Stimulated activated CD4-positive, alpha-beta T cell treated with anti-CD3 and anti-CD28 coated beads, Interleukin-1b, Interleukin-23, amount 100 ng/mL, for 1 hour (primary cell): ENCODE results near the gene POU2AF1.

ENCODE experiments used
- DNase-seq, 2 donors: peaks; one replicate each; pipeline ENCODE4 v3.0.0-alpha.2; 2020; ENCODE audit warnings: low read depth in 2 of 2

Gene POU2AF1

DNA sequence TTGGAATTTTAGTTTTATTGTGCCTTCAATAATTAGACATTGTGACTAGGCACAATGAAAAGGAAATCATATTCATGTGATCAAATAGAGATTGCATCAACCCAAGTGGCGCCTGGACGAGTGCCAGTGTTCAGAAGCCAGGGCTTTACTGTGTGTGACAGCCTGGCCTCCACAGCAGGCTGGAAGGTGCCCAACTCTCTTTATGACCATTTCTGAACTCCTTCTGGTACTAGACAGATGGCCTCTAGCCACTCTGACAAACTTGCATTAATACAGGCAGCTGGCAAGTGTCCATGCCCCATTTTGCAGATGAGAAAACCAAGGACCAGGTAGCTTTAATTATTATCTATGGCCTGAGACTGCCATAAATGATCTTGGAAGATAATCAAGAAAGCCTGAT, 8.3 kb upstream of the POU2AF1 start:
- no peak for DNase-seq

DNA sequence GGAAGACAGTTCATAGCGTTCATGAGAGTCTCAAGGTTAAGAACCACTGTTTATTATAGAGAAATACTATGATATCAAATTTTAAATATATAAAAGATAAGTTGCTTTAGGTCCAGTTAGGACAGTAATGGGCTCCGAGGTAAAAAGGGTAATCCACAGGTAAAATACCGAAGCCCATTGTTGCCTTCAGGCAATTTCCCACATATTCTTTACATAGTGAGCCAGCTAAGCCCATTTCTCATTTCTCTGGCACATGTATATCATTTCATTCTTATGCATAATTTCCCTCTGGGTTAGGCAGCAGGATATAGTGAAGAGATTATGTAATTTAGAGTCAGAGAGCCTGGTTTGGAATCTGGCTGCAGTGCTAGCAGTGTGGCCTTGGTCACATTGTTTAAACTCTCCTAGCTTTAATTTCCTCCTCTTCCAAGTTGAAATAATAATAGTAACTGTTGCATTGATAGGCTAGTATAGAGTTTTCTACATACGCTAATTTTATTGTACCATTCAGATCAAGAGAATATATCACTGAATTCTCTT, 7.6 kb upstream of the POU2AF1 start:
- DNase-seq, result no peak

DNA sequence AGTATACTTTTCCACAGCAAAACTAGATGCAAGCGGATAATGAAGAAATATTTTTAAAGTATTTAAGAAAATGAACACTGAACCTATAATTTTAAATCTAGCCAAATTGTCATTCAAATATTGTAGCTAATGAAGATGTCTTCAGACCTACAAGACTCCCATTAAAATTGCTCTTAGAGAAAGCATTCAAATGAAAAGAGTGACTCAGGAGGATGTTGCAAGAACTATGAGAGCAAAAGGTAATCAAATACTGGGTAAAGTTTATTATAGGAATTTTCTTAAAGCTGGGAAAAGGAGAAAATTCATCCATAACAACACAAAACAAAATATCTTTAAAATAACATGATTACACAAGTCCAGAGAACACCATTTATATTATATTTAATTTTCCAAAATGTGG, 5.4 kb upstream of the POU2AF1 start:
- no peak for DNase-seq

DNA sequence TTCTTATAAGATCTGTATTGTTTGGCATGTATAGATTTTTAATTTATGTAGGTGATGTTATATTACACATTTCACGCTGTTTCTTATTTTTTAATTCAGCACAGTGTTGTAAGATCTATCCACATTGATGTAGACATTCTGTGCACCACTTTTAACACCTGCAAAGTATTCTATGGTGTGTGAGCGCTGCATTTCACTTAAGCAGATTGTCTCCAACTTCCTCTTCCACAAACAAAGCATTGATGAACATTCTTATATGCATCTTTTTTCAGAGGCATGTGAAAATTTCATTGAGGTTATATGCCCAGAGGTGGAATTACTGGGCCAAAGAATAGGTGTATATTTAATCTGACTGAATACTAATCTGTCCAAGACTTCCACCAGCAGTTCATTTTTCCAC, 3.4 kb upstream of the POU2AF1 start:
- DNase-seq, result no peak

DNA sequence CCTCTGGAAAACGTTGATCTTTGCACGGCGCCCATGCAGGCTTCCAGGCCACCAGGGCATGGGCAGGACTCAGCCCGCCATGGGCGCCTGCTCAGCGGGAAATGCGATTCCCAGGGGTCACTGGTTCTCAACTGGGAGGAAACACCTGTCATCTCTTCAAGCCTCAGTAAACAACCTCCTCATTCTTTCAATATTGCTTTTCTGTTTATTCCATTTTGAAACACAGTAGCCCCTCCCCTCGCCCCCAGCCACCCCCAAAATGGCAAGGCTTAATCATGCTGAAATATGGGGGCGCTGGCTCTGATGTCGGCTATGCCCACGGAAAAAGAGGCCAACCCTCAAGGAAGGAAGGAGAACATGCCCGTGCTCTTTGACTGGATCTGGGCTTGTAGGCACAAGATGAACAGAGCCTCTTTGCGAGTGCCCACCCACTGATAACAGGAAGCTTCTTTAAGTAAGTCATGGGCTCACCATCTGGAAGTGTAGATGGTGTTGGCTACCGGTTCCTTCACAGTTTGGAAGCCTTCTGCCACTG, 594 bp upstream of the POU2AF1 start:
- DNase-seq, result no peak

DNA sequence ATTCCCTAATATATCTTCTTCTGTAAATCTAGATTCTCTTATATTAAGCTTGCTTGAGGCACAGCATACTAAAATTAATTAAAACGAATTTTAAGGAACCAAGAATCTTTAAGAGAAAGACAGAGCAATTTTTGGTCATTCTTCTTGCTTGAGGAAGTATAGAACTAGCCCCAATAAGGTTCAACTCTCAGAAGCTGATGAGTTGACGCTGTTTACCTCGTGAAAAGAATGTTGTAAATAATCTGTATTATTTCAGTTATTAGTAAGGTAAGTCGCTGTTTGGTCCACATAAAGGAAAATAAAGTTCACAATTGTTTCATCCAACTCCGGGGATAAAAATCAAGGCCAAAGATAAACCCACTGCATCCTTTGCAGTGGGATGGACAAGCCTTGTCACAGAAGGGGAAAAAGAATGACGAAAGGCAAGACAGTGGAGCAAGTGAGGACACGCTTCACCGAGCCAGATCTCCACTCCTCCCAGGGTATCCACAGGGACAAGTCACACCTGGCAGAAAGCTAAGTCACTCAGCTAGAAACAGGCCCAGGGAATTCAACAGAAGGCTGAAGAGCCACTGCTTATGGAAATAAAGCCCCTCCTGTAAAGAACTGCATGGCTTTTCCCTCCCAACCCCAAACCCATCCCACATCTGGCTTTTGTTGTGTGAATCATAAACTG, 752 bp downstream of the POU2AF1 start:
- no peak for DNase-seq

DNA sequence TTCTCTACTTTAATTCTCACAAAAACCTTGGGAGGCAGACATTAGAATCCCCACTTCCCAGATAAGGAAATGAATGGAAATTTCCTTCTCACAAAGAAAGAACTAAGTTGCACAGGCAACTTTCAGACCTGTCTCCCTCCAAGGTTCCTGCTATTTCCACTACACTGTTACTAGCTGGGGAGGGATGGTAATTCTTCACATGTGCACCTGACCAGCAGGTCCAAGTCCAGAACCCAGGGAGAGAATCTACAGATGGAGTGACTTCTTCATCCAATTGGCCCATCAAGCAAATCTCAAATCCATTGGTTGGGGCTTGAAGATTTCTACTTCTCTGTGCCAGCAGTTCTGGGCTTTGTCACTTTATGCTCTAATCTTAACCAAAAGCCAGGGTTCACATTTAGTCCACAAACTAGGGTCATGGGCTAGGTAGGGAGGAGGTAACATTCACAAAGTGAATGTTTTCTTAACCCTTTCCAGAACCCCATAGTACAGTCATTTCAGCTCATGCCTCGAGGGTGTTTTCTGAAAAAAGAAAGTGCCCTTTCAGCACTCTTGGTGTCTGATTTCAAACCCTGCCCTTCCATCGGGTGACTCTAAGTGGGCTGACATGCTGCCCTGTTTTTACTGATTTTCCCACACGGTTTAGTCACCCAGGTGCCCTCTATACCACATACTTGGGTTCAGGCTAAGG, 2.7 kb downstream of the POU2AF1 start:
- no peak for DNase-seq

DNA sequence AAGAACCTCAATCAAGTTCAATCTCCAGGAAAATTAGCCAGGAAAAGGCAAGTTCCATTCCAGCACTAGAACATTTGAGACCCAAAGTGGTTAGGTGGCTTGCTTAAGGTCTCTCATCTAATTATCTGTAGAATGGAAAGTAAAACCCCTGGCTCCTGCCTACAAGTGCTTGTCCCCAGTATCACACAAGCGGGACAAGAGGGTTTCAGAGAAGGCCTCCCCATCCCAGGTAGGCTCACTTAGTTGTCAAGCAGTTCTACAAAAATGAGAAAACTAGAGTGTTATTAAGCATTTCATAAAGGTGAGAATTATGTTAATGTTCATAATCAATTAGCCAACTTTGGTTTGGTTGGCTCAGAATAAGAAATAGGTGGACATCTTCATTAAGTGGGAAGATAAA, 5.5 kb downstream of the POU2AF1 start:
- DNase-seq, result no peak

DNA sequence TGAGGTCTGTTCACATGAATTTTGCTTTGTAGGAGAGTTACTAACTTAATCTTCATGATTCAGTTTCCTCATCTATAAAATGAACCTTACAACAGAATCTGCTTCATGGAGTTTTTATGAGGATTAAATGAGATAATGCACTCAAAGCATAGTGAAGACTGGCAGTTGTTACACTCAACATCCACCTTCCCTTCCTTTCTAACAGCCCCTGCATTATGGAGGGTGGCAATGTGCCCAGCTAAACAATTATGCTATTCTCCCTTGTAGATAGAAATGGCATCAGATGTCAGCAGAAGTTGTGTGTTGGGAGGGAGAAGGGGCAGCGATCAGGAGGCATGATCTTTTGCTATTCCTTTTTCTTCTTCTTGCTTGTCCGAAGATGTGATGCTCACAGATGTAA, 6.5 kb downstream of the POU2AF1 start:
- DNase-seq, result no peak

DNA sequence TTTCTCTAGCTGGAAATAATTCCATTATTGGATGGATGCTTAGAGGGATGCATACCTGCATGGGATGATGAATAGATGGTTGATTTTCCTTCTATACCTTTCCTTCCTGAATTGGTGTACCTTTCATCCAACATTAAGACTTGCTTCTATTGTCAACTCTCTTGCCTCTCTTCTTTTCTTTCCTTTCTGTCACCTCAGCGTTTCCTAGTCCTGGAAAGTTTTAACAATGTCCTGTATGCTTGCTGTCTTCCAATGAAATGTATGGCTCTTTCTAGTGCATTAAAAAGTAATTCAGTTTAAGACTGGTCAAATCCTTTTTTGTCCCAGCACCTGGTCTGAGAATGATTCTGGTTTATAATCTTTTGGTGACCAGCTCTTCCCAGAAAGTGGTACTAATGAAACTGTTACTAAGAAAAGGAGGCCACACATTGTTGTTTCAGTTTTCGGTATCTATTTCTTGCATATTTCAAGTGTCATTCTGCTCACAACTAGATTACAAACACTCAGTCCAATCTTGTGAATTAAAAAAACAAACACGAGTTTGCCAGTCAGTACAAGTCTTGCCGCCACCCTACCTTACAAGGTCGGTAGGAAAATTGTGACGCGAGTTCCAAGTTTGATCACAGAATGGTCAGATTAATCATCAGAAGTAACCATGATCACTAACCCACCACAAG, 8.0 kb downstream of the POU2AF1 start:
- DNase-seq, result no peak

DNA sequence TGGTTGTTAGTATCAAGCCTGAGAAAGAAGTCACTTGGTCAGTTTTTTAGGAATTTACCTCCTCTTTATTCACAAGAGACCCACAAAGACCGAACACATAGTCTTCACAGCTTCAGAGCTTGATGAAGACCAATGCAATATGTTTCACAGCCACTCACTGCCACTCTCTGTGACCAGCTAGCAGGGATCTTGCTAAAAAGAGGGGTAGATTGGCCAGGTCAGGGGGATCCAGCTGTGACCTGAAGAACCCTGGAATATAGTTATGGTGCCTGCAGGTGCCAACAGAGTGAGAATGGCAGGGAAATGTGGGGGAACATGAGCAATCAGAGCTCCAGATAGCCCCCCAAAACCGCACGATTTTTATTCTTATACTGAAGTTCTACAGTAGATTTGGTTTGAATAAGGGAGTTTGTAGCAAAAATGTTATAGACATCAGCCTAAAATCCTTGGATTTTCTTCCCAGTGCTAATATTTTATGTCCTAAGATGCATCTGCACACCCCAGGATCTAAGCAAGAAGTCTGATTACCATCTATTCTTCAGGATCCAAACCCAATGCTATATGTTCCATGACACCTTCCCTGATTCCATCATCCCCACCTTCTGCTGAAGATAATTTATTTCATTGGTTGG, 8.7 kb downstream of the POU2AF1 start:
- no peak for DNase-seq

DNA sequence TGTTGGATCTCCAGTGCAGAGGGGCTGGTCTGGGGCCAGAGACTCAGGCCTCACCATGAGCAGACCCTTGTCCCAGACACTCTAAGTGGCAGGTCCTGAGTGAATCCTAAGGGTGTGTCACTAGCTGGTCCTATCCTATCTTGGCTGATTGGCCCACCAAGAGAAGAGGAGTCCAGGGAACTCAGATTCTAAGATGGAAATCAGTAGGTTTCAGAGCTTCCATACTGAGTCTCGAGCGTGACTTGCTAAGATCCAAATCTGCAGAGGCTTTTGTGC, 10.9 kb downstream of the POU2AF1 start:
- DNase-seq, result no peak

DNA sequence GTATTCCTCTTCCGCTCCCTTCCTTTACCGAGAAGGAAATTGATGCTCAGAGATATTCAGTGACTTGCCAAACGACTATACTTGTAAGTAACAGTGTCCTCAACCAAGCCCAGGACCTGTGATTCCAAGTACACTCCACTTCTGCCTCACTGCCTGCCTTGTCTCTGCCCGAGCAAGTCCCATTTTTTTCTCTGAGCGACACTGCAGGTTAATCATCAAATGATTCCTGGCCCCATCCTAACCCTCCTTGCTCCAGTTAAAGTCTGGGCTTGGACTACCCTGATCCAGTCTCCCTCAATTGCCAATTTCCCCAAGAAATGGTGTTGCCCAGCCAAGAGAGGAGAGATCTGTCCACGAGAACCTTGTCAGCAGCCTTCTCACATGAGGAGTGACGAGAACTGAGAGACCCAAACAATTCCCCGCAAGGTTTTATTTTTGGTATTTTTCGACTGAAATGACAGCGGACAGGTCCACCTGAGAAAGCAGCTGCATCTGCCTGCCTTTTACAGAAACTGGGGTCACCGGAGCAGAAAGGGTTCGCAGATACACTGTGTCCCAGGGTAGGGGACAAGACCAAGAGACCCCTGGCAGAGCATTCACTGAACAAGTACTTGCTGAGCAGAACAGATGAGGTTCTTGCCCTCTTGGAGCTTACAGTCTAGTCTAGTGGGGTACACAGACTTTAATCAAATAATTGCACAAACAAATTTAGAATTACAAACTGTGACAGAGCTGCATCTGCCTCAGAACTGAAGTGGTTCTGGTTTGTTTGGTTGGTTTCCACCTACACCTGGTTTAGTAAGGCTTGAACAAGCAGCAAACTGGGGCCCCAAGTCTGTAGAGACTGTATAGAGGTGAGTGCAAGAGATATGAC, 11.4 kb downstream of the POU2AF1 start:
- no peak for DNase-seq

DNA sequence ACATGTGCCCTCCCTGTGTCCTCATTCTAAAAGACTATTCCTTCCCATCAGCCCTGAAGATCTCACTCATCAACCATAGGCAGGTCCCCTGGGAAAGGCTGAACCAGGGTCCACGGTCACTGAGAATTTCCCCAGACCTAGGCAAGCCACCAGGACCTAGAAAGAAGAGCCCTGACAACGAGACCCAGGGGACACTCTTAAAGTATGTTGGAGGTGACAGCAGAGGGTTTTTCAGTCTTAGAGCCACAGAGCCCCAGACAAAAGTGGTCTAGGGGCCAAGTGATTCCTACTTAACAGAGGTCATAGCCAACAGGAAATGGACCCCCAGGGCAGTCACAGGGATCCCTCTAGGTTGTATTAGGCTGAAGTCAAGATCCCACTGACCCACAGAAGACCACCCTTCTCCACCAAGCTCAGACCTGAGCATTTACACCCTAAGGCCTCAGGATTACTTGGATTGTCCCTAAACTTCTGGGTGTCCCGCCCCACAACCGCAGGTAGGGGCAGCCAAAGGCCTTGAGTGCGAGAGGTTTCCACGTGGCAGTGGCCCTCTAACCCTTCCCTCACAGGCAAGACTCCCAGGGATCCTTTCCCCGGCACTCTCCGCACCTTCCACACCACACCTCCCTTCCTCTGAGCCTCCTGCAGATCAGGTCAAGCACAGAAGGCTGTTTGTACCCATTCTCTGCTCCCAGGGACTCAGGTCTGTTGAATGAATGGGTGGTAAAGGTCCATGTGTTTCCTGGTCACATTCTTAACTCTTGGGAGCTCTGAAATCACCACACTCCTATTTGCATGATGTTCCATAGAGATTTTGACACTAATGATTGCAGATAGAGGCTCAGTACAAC, 12.3 kb downstream of the POU2AF1 start:
- DNase-seq, result no peak

DNA sequence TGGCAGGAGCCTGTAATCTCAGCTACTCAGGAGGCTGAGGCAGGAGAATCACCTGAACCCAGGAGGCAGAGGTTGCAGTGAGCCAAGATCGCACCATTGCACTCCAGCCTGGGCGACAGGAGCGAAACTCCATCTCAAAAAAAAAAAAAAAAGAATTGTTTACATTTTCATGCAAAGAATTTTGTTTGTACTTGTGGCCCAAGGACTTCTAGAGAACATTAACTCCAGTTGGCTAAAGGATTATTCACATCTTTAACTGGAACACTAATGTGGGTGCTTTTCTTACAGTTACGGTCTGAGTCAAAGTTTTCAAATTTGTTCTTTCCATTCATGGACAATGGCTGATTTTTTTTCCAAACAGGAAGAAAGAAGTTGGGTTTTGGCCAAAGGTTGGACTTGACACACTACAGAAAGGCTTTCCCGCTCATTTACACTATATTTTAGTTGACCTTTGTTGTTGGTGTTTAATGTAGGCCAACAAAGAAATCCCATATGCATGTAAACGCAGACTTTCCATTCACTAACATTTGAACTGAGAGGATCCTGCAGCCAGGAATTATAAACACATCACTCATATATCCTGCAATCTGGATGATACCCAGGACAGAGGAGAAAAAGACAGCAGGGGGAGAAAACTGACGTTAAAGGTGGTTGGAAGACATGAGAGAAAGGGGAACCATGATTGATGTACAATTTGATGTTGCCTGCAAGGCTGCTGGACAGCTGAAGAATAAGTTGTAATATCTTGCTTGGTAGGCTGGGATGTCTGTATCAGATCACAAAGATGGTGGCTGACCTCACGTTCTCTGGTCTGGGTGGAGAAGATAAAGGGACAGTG, 13.1 kb downstream of the POU2AF1 start:
- no peak for DNase-seq

DNA sequence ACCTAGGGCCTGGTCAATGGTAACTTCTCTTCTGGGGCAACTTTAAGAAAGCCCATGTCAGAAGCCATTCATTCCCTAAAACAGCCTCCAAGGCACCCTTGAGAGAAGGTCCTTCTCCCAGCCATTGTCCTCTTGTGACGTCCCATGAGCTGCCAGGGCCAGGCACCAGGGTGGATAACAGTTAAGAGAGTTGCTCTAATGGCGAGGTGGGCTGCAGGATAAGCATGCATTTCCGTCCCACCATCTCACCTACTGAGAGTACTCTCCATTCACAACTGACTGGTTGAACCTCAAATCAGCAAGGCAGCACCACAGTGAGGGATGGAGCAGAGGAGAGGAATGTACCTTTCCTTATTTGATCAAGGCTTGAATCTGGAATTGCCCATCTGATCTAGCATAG, 14.6 kb downstream of the POU2AF1 start:
- no peak for DNase-seq

DNA sequence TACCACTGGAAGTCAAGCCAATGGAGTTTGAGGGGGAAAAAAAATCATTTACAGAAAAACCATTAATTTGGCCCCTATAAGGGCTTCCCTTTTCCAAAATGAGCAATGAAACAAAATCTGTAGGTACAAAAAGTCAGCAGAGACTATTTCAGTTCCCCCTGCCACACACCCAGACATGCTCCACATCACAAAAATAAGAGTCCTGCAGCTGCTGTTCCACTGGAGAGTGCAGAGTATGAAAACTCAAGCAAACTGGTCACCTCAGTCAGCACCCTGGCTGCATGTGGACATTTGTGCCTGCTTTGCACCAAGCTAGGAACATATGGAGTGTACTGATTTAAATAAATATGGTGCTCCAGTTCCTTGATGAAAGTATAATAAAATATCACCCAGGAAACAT, 15.1 kb downstream of the POU2AF1 start:
- no peak for DNase-seq

DNA sequence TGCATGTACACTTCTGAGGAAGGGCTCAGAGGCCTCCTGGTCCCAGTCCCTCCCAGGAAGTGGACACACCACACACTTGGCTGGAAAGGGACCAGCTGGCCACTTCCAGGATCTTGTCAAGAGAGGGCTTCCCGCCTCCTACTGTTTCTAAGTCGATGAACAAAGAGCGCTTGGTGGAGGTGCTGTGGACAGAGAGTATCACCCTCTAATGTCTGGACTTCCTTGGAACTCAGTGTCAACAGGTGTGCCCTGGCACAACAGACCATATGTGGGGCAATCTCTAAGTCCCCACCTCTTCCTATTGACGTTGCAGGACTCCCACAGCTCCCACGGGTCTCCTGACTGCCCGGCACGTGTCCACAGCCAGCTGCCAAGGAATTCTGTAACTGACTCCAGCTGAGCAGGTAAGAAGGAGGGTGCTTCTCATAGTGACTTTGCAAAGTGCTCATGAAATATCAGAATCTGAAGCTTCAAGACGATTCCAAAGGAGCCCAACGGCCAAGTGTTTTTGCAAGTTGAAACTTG, 16.1 kb downstream of the POU2AF1 start:
- DNase-seq, result no peak

DNA sequence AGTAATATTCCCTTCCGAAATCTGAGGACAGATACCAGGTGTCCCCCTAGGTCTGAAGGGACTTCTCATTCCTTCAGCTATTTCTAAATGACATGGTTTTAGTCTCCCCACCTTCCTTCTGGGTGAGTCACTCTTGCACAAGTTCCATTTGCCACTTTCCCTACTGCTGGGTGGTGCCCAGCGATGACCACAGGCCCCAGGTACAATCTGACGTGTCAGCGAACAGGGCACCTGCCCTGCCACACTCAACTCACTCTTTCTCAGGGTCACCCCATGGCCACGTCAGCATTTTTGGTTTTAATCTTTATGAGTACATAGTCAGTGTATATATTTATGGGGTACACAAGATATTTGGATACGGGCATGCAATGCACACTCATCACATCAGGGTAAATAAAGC, 17.2 kb downstream of the POU2AF1 start:
- DNase-seq, result no peak
